ENCODE data around the gene NIPSNAP3A.

- no peak for TF ChIP-seq ZNF274 (IDR thresholded peaks at IDR 0.05; ENCODE audit: borderline replicate concordance, extremely low read depth, low read length)
- no peak for TF ChIP-seq POLR2A (IDR thresholded peaks at IDR 0.05; ENCODE audit: control extremely low read depth in 1 of 2, low read depth in 2 of 2, low read length in 2 of 2)
- no peak for TF ChIP-seq POLR2AphosphoS5 (IDR thresholded peaks at IDR 0.05; ENCODE audit: low read depth, low read length)
- TF ChIP-seq CTCF (IDR thresholded peaks at IDR 0.05; ENCODE audit: control extremely low read depth in 1 of 3, insufficient read depth in 1 of 3, low read depth in 1 of 3, low read length in 3 of 3), result no peak
- no peak for TF ChIP-seq BRCA1 (IDR thresholded peaks at IDR 0.05; ENCODE audit: low read depth, low read length)
- no peak for TF ChIP-seq KDM5A (IDR thresholded peaks at IDR 0.05; ENCODE audit: low read length)
- TF ChIP-seq CREB1 (IDR thresholded peaks at IDR 0.05), result no peak
- TF ChIP-seq RNF2 (IDR thresholded peaks at IDR 0.05; ENCODE audit: borderline replicate concordance, low read depth, low read length, missing control alignments, poor library complexity, severe bottlenecking), result no peak
- no peak for TF ChIP-seq RAD21 (IDR thresholded peaks at IDR 0.05 in 1 of 2, conservative IDR thresholded peaks at IDR 0.05 in 1 of 2; ENCODE audit: low read depth in 2 of 2, low read length in 2 of 2)
- no peak for TF ChIP-seq JUN (IDR thresholded peaks at IDR 0.05; ENCODE audit: low read depth, low read length)
- TF ChIP-seq, protein P1, sequence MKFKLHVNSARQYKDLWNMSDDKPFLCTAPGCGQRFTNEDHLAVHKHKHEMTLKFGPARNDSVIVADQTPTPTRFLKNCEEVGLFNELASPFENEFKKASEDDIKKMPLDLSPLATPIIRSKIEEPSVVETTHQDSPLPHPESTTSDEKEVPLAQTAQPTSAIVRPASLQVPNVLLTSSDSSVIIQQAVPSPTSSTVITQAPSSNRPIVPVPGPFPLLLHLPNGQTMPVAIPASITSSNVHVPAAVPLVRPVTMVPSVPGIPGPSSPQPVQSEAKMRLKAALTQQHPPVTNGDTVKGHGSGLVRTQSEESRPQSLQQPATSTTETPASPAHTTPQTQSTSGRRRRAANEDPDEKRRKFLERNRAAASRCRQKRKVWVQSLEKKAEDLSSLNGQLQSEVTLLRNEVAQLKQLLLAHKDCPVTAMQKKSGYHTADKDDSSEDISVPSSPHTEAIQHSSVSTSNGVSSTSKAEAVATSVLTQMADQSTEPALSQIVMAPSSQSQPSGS (IDR thresholded peaks at IDR 0.05; ENCODE audit: low read length), result no peak
Observed at GRCh38 chr9:104747245-104747564, 278 bp upstream of the NIPSNAP3A start.
